H7 (cell line): ENCODE measurements around the gene ANKRD39. TPM values are rescaled to one million over a fixed set of nuclear protein-coding genes. Genes with fewer than 3 reads are reported as not detected.

ENCODE experiments used
- DNase-seq: peaks from one replicate; pipeline ENCODE4 v3.0.0; 2012
- H3K27me3 ChIP-seq: 2 replicates; pipeline ENCODE4 v1.6.0; 2011; ENCODE audit warnings: mild to moderate bottlenecking, low read length; ENCODE audit not compliant: control insufficient read depth, insufficient read depth
- H3K36me3 ChIP-seq: replicated peaks from 2 replicates; pipeline ENCODE4 v1.5.1; 2011; ENCODE audit warnings: low read length; ENCODE audit not compliant: control insufficient read depth, insufficient read depth
- H3K4me3 ChIP-seq: 2 replicates; pipeline ENCODE4 v1.5.1; 2011; ENCODE audit warnings: low read depth, mild to moderate bottlenecking, control low read depth, low read length, moderate library complexity; ENCODE audit not compliant: insufficient read depth
- total RNA-seq: library from RNA; depleted of rRNA; stranded (reverse); fragments of >200 nt; shearing (Covaris generic); gene quantifications from 2 replicates; pipeline ENCODE4 v1.2.3, GENCODE V29; 2014

Gene ANKRD39
- total RNA-seq, 1 experiment from 2014 or later: 13.5 TPM

DNA sequence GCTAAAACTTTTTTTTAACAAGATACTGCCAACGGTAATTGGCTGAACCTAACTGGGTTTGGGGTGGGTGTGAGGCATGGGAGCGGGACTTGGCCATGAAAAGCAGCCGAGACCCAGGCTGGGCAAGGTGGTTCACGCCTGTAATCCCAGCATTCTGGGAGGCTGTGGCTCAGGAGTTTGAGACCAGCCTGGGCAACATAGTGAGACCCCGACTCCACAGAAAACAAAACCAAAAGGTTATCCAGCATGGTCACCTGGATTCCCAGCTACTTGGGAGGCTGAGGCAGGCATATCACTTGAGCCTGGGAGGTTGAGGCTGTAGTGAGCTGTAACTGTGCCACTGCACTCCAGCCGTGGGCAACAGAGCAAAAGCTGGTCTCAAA is 23.1 kb upstream of the ANKRD39 start:
- peaks cover 4% of the 10 kb centered on the region; the same call in 1 of the 2 replicates for H3K27me3 ChIP-seq
- no peak overlapping the region for H3K4me3 ChIP-seq
- H3K36me3 ChIP-seq: no peaks in the 10 kb centered on the region
- DNase-seq: no peak

DNA sequence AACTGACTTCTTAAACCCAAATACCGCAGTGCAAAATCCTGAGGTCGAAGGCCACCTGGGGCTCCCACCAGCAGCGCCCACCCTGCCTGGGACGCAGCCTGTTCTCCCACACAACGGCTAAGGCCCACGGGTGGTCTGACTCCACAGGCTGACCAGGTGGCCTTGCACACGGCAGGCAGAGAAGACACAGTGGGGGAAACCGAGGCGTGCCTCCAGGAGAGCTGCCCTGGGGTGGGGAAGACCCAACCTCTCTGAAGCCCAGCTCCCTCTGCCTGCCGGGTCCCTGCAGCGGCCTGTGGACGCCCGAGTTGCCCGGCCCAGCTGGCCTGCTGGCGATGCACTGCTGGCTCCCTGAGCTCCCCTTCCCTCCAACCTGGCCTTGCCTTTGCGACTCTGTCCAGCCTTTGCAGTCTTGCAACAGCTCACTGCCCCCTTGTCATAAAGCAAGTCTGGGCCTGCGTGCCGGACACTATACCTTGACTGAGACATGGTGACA is 21.8 kb upstream of the ANKRD39 start:
- DNase-seq: no peak
- H3K4me3 ChIP-seq: no peak overlapping the region
- H3K36me3 ChIP-seq: no peaks in the 10 kb centered on the region

DNA sequence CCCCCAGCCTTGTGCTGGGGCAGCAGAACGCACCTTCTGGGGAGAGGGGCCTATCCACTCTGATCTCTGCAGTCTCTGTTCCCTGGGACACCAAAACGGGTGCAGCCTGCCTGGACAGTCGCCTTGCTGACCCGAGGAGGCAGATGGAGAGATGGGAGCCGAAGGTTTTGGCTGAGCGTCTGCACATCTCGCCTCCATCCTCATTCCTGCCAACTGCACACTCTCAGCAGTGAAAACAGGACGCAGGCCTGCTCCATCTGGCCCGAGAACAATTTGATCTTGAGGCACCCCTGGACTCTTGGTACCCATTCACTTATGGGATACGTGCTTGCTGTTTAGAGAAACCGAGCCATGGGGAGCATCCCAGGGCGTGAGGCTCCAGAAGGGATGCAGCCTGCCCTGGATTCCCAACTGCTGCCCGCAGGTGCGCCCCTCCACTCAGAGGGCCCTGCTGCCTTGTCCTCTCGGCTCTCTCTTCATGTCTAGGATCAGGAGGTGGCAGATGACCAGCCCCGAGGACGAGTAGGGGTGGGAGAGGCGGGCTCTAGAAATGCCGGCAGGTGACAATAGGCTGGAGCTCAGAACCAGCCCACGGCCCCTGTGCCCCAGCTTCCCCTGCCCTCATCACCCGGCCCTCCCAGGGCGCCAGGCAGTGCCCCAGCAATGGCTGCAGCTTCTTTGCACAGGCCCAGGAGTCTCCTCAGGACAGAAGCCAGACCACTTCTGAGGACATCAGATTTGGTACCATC is 21.2 kb upstream of the ANKRD39 start:
- Histone ChIP-seq H3K27me3 (peaks cover 4% of the 10 kb centered on the region; the same call in 1 of the 2 replicates), H3K4me3 (no peak overlapping the region), H3K36me3 (no peaks in the 10 kb centered on the region)
- DNase-seq: no peak

More for the DNA sequence above, 21.8 kb upstream of the ANKRD39 start:
- peaks cover 4% of the 10 kb centered on the region; the same call in 1 of the 2 replicates for H3K27me3 ChIP-seq

DNA sequence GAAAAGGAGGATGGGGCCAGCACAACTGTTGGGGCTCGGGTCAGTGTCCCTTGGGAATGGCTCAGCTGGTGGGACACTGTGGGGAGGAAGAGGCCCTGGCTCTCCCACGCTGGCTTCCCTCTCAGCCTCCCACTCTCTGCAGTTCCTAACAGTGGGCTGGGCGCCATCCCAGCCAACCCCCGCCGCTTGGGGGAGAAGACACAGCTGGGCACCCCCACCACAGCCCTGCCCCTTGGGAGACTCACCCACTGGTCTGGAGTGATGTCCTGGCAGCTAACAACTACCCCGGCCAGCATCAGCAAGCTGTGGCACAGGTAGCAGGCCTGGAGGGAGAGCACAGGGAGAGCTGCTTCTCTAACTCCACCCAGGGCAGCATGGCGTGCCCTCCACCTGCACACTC is 20.4 kb upstream of the ANKRD39 start:
- H3K36me3 ChIP-seq: no peaks in the 10 kb centered on the region
- no peak overlapping the region for H3K4me3 ChIP-seq
- DNase-seq: no peak
- H3K27me3 ChIP-seq: peaks cover 4% of the 10 kb centered on the region; the same call in 1 of the 2 replicates

DNA sequence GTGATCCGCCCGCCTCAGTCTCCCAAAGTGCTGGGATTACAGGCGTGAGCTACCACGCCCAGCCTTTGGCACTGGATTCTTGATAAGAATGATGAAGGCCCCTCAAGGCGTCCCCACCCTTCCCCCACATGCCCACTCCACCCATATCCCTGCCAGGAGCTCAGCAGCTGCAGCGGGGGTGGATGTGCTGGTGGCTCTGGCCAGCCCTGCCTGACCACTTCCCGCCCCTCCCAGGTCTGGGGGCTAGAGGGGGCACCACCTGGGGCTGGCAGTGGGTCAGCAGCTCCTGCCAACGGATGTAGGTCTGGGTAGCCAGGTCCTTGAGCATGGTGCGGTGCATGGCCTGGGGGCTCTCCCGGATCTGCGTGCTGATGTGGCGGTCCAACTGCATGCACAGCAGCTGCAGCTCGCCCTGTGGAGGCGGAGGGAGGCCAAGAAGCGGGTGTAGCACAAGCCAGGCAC is 19.8 kb upstream of the ANKRD39 start:
- H3K36me3 ChIP-seq: no peaks in the 10 kb centered on the region
- H3K4me3 ChIP-seq: no peak overlapping the region
- DNase-seq: no peak
- H3K27me3 ChIP-seq: peaks cover 2% of the 10 kb centered on the region; the same call in 1 of the 2 replicates

GRCh38 chr2:96877042-96877451 is 19.2 kb upstream of the ANKRD39 start:
- DNase-seq: no peak
- no peaks in the 10 kb centered on the region for H3K36me3 ChIP-seq
- H3K4me3 ChIP-seq: no peak overlapping the region
- no peaks in the 10 kb centered on the region for H3K27me3 ChIP-seq

- H3K4me3 ChIP-seq: no peak overlapping the region
- no peak for DNase-seq
- no peaks in the 10 kb centered on the region for H3K36me3 ChIP-seq
- H3K27me3 ChIP-seq: no peaks in the 10 kb centered on the region
These were observed 18.6 kb upstream of the ANKRD39 start for GRCh38 chr2:96876269-96877041.

DNA sequence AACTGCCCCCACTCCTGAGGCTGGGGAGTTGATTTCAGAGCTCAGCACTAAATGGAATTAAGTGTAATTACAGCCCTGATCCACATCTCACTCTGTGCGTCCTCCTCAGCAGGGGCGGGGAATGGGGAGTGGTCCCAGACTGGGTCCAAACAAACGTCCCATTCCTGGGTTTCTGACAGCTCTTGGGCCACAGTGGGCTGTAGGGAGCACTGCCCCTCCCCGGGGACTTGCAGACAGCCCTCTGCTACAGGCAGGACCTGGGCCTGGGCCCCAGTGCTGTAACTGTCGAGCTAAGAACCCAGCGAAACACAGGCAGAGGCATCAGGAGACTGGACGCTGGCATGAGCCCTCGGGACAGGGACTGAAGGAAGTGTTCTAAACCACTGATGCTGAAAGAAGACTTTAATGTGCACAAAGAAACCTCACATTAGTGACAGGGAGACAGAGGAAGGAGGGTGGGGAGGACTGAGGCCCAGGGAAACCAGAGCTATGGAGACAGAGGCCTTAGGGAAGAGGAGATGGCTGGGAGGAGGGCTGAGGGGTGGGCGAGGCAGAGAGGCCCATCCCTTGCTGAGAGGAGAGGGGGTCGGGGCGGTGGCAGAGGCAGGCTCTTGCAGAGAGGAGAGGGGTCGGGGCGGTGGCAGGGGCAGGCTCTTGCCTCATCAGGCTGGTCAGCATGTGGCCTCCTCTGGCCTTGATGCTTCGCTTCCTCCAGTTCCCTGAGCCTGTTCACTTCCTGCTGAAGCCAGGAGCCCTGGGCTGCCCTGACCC is 17.9 kb upstream of the ANKRD39 start:
- Histone ChIP-seq H3K36me3 (no peaks in the 10 kb centered on the region), H3K4me3 (no peak overlapping the region), H3K27me3 (peaks cover under 1% of the 10 kb centered on the region; the same call in 1 of the 2 replicates)
- DNase-seq: peak; percentile 88

- no peak for DNase-seq
These were observed 16.5 kb upstream of the ANKRD39 start for GRCh38 chr2:96874198-96874831.

GRCh38 chr2:96873651-96874096 is 15.9 kb upstream of the ANKRD39 start:
- DNase-seq: no peak
- no peak overlapping the region for H3K4me3 ChIP-seq
- H3K36me3 ChIP-seq: no peaks in the 10 kb centered on the region
- H3K27me3 ChIP-seq: peaks cover 2% of the 10 kb centered on the region; the same call in 1 of the 2 replicates

More at GRCh38 chr2:96874198-96874831, 16.5 kb upstream of the ANKRD39 start:
- H3K27me3 ChIP-seq: peaks cover 2% of the 10 kb centered on the region; the same call in 1 of the 2 replicates
- H3K4me3 ChIP-seq: no peak overlapping the region
- H3K36me3 ChIP-seq: no peaks in the 10 kb centered on the region

- peaks cover 2% of the 10 kb centered on the region; the same call in 1 of the 2 replicates for H3K27me3 ChIP-seq
- DNase-seq: no peak
- no peak overlapping the region for H3K4me3 ChIP-seq
- H3K36me3 ChIP-seq: no peaks in the 10 kb centered on the region
These were observed 15.0 kb upstream of the ANKRD39 start for GRCh38 chr2:96872591-96873349.

GRCh38 chr2:96870626-96871255 is 12.9 kb upstream of the ANKRD39 start:
- Histone ChIP-seq H3K36me3 (peaks cover 18% of the 10 kb centered on the region), H3K27me3 (peaks cover 2% of the 10 kb centered on the region; the same call in 1 of the 2 replicates), H3K4me3 (peak overlapping the region; percentile 95)
- no peak for DNase-seq
